Activated CD4-positive, alpha-beta T cell treated with anti-CD3 and anti-CD28 coated beads for 4 hours (primary cell): ENCODE data around the gene VAT1.

Experiments
- DNase-seq, 2 donors: peaks; one replicate each; pipeline ENCODE4 v3.0.0-alpha.2; 2020

The VAT1 gene

DNA sequence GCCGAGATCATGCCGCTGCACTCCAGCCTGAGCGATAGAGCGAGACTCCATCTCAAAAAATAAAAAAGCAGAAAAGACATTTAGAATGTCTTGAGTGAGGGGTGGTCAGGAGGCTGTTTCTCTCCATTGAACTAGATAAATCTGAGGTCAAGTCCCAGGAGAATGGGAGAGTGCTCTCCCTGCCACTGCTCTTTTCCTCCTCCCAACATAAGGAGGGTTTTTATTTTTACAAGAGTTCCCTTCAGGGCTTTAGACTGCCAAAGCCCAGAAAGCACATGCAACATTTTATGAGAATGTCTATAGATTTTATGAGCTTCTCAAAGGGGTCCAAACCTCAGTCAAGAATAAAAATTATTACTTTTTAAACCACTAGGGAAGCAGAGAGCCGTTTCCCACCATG lies 4.4 kb upstream of the VAT1 start:
- no peak for DNase-seq

DNA sequence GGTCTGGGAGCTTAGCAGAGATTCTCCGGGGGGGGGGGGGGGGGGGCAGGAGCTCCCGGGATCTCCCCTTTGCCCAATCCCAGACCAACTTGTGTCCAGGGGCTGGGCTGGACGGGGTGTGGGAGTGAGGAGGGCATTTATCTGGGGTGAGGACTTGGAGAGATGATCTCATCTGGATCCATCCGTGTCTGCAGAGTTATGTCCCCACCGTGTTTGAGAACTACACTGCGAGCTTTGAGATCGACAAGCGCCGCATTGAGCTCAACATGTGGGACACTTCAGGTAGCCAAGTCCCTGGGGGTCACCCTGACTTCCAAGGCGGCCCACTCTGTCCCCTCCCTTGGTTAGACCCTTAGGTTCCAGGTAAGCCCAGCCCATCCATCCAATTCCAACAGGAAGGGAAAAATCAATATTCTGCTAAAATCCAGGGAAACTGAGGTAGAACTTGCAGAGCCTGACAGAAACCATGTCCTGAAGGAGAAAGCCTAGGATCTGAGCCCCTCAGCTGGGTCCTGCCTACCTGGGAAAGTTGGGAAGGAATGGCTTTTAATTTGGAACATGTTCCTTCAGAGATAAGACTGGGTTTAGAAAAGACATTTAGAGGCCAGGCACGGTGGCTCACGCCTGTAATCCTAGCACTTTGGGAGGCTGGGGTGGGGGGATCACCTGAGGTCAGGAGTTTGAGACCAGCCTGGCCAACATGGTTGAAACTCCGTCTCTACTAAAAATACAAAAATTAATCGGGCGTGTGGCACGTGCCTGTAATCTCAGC lies 3.8 kb upstream of the VAT1 start:
- DNase-seq: no peak

DNA sequence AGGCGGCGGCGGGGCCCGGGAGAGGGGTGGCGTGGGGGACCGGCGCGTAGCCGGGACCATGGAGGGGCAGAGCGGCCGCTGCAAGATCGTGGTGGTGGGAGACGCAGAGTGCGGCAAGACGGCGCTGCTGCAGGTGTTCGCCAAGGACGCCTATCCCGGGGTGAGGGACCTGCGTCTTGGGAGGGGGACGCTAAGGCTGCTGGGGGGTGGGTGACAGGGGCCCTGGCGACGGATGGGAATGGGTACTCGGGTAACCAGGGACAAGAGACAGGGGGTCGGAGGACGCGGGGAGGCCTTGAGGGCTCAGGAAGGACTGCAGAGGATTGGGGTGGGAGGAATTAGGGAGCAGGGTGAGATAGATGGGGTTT lies 3.1 kb upstream of the VAT1 start:
- DNase-seq: no peak

DNA sequence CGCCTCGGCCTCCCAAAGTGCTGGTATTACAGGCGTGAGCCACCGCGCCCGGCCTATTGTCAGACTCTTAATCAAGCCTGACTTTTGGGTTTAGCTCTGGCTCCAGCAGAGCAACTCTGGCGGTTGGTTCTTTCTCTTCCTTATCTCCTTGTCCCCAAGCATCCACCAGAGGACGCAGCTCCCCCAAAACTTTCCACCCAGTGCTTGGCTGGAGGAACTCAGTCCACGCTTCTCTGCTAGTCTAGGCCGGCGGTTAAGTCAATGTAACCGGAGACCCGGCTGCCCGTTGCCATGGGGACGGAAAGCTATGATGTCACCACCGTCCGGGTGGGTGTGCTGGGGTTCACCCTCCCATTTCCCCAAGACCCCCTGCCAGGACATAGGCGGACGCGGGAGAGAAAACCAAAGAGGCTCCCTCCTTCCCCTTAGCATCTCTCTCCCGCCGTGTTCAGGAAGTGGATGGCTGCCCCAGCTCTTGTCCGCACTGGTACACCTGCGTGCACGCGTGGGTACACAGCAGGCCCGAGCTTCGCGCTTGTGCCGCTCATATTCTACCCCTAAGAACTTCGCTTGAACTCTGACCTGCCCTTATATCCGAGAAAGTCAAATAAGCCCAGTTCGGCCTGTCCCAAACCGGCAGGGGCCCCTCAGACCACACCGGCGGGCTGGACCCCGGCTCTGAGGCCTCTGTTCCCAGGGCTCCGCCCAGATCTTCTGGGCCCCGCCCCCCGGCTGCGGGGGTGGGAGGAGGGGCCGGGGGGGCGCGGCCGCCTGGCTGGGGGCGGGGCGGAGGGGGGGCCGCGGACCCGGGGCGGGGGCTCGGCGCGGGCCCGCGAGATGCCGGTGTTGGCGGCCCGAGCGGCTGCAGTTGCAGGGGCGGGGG lies 2.5 kb upstream of the VAT1 start, which contains the start of gene RND2:
Gene RND2, plus strand, starts transcription at position 825 of the 883 bp plus-strand sequence. CDS start 117 bp downstream, outside the sequence.
- DNase-seq: peak; percentile 80 to 81

DNA sequence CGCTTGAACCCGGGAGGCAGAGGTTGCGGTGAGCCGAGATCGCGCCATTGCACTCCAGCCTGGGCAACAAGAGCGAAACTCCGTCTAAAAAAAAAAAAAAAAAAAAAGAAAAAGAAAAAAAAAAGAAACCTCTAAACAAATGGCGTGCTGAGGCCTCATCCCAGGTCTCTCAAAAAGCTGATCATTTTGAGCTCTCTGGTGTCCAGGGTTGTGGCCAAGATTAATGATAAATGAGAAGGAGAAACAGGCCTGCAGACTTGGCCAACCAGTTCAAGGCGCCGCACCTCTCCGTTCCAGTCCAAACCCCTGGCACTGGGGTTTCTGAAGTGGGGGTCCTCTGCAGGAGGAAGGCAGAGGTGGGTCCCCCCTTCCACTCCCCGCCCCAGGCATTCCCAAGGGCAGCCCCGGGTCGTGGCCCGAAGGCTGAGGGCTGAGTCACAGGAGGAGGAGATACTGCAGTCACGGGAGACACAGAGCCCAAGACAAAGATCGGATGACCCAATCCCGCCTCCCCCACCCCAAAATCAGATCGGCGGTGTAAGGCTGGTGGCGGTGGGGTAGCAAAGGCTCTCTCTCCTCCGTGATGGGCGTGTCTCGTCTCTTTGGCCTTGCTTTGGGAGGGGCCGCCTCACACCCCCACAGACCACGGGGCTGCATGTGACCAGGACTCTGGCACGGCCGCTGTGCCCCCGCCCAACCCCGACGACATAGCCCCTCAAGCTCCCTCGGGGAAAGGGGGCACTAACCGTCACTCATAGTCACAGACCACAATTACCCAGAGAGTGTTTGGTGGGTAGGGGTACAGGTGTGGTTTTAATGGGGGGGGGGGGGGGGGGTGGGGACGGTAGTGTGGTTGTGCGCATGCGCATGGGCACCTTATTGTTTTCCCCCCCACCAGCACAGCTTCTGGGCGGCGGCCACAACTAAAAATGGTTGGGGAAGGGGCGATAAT lies 1.1 kb downstream of the VAT1 start:
- peak; percentile 38 to 41 for DNase-seq

DNA sequence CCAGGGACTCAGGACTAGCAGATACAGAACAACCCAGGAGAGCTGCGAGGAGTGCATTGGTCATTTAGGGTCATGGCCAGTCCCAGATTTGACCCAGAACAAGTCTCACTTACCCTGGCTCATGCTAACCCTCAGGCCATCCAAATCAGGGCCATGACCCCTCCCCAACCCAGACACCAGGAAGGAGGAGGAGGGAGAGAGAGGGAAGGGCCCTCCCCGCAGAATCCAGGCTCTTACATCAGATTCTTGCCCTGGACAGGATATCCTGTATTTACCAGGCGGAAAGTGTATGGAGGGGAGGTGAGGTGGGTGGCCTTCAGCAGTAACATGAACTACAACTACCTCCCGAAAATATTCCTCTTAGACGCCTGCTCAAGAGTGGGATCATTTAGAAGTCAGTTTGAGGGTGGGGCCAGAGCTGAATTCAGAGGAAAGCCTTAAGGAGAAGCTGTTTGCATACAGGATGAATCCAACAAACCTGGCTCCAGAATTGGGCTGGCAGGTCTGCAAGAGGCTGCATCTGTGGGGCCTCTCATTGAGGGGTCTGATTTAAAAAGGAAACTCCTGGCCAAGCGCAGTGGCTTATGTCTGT lies 2.1 kb downstream of the VAT1 start:
- no peak for DNase-seq

DNA sequence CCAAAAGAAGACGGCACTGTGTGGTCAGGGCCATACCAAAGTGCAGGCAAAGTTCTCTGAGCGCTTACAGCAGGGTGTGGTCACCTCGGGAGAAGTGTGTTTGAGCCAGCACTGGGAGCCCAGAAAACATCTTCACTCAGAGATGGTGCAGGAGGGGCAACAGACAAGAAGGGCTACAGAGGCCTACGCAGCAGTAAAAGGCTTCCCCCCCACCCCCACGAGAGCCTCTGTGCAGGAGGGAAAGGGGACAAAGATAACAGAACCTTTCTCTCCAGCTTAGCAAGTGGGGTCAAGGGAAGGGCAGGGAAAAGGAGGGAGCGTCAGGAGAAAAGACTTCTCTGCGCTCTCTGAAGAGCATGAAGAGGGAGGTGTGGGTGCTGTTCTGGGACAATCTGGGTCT lies 2.8 kb downstream of the VAT1 start:
- DNase-seq: no peak

DNA sequence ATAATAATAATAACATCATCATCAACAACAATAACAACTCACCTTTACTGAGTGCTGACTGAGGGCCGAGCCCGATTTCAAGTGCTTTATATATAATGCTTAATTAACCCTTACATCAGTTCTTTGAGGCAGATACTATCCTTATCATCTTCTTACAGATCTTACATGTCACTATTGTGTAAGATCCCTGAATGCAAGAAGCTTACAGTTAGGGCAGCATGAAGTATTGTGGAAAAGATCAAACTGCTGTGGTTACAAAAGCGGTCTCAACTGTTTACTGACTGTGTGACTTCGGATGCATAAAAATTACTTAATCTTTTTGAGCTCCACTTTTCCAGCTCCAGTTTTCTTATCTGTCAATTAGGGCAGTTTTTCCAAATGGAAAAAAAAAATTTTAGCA lies 3.3 kb downstream of the VAT1 start:
- DNase-seq: no peak

DNA sequence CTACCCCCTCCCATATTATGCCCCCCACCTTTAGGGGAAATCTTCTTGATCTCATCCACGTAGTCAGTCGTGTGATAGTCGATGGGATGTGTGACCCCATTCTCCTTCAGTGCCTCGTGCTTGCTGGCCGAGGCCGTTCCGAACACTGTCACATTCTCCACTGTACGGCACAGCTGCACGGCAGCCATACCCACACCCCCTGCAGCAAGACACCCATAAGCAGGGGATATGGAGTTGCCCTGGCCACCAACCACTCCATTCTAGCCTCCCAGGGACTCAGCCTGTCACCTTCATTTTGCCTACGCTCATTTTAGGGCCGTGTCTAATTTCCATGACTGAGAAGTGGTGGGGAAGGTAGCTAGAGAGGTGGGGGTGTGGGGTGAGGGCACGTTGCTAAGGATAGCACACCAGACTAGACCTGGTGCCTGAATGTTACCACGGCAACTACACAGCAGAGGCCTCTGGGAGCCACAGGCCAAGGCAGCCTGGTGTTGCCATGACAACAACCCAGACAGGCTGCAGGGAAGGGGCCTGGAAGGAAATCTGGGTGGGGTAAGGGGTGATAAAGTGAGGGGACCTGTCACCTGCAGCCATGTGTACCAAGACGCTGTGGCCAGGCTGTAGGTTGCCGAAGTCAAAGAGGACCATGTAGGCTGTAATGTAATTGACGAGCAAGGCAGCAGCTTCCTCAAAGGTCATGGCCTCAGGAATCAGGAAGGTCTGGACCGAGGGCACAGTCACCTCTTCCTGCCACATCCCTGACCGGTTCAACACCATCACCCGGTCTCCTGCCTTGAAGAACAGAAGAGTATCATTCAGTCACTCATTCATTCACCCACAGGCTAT lies 4.0 kb downstream of the VAT1 start:
- DNase-seq: no peak

DNA sequence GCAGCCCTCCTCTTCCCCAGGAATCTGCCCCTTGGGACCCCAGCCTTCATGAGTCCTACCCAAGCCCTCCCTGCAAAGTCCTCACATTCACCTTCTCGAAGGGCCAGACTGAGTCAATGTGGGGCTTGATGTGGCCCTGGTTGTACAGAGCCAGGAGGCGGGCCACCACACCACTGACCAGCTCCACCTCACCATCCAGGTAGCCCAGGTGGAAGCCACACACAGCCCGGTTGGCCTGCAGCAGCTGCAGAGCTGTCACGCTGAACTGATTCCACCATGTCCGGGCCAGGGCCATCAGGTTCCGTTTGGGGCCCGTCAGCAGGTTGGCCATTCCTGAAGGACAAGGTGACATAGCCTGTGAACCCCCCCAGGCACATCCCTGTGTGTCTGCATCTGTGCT lies 6.0 kb downstream of the VAT1 start:
- DNase-seq: no peak

DNA sequence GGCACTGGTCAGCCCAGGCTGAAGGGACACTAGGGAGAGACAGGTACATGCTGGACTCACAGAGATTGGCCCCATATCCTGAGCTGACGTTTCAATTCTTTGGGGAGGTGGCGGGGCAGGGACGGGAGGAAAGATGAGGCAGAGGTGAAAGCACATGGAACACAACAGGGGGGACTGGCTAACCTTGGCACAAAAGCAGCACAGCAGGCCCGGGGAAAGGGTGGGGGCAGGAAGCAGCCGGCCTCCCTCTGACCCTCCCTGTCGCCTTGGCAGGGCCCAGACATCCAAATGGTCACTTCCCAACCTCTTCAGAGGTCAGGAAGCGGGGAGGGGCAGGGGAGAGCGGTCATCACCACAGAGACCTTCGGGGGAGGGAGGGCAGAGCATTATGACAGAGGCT lies 6.6 kb downstream of the VAT1 start:
- no peak for DNase-seq

DNA sequence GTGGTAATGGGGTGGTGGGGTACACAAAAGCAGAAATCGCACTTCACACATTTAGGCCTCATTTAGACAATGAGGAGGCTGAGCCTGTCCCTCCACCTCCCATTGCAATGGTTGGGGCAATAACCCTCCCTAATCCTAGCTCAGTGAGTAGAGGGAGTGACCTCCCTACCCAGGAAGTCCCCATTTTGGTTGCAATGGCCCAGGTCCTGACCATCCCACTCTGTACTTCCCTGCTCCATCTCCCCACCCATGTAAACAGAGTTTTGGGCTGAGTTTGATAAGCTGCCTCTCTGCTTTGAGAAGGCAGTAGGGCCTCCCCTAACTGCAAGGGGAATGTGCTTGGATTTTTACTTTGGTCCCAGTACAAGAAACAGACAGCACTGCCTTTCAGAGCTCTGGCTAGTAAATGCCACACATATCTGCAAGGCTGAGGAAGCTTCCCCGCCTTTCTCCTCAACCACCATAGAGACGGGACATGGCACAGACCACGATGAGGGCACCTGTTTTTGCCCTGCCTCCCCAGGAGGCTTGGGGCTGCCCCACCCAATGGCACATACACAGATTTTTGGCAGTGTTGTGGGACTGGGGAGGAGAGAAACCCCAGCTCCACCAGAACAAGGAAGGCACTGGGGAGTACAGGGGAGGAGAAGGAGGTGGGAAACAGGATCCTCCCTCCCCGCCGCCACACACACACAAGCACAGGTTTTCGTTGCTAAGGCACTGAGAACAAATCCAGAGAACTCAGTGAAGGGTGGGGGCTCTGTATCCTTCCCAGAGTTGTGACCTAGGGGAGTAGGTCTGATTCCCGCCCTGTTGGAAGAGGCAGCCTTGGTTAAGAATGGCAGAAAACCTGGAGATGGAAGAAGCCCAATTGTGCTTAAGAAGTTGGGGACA lies 7.3 kb downstream of the VAT1 start:
- DNase-seq: no peak

DNA sequence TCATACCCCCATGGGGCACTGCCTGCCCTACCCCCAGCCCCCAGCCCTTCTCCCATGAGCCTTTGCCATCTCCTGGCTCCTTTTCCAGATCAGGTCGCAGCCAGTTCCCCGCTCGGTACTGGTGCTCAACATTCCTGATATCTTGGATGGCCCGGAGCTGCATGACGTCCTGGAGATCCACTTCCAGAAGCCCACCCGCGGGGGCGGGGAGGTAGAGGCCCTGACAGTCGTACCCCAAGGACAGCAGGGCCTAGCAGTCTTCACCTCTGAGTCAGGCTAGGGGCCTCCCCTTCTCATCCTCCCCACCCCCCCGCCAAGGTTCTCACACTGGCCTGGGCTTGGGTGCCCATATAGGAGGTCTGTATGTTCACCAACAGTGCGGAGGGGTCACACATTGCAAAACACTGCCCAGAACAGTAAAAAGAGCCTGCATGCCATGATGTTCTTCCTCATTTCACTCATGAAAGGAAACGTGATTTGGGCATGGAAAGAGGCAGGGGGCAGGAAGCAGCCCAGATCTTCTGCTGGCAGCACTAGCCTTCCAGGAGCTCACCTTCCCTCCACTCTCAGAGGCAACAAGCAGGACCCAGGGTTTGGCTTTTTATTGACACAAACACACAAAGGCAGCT lies 8.1 kb downstream of the VAT1 start:
- DNase-seq: no peak

DNA sequence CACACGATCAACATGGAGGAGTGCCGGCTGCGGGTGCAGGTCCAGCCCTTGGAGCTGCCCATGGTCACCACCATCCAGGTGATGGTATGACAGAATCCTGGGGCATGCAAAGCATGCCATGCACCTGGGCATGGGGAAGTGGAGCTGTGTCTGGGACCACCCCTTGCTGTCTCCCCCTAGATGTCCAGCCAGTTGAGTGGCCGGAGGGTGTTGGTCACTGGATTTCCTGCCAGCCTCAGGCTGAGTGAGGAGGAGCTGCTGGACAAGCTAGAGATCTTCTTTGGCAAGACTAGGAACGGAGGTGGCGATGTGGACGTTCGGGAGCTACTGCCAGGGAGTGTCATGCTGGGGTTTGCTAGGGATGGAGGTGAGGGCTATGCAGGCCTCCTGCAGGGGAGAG lies 8.9 kb downstream of the VAT1 start:
- DNase-seq: no peak

DNA sequence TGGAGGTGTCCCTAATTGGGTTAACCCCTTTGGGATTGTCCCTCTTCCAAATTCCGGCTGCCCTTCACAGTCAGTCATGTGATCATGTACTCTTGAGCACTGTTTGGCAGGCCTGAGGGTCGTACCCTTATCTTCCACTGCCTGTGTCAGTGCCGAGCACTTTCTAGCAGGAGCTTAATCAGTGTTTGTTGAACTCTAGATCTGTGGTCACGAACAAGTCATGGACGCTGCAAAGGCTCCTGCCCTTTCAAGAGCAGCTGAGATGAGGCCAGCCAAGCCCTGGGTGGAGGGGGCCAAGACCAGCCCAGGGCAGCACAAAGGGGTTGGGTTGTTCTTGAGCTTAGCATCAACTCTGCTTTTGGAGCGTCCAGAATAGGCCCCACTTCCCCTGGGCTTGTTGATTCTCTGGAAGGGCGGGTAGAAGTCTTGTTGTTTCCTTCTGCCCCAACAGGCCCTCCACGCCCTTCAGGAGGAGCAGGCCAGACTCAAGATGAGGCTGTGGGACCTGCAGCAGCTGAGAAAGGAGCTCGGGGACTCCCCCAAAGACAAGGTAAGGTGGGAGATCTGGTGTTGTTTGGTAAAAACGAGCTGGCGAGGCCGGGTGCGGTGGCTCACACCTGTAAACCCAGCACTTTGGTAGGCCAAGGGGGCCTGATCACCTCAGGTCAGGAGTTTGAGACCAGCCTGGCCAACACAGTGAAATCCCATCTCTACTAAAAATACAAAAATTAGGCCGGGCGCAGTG lies 10.3 kb downstream of the VAT1 start:
- no peak for DNase-seq

DNA sequence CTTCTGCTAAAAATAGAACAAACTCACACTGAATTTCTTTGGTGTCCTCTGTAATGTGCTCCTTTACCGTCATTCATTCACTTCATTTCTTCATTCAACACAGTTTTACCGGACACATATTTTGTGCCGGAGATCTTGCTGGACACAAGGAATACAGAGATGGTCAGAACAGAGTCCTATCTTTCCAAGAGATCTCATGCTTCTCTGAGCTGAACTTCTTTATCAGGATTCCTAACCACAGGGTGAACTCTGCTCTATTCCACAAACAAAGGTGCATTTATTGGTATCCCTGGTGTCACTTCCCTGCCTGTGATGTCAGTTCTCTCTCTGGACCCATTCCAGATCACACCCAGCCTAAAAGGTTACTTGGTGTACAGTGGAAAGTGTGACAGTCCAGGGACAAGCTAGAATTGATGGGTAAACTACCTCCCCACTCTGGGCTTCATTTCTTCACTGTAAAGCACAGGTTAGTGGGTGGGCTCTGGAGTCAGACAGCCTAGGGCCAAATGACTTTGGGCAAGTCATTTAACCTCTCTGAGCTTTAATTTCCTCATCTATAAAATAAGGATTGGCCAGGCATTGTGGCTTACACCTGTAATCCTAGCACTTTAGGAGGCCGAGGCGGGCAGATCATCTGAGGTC lies 11.4 kb downstream of the VAT1 start:
- no peak for DNase-seq

DNA sequence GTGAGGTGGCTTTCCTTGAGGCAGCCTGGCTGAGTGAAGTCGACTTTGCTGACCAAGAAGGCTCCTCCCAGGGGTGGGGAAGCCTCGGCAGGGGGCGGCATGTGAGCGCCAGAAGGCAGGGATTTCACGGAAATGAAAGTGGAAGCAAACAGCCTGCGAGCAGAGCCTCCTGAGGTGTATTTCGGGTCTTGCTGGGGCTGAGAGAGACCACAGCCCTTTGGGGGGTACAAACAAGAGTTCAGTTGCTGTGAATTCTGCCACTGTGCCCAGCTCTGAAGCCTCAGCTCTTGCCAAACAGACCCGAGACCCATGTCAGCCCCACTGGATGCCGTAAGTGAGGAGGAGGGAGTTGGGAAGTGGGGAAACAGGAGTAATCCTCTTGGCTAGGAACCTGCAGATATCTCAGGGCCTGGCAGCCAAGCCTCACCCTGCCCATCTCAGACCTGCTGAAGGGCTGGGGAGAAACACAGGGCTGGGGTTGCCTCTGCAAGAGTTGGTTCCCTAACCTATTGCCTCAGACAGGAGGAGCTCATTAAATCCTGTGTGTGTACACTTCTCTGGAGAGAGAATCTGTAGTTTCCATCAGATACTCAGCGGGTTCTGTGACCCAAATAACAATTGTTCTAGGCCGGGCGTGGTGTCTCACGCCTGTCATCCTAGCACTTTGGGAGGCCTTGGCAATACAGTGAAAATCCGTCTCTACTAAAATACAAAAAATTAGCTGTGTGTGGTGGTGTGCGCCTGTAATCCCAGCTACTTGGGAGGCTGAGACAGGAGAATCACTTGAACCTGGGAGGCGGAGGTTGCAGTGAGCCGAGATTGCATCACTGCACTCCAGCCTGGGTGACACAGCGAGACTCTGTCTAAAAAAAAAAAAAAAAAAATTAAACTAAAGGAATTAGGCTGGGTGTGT lies 15.3 kb downstream of the VAT1 start, which contains the start of gene IFI35:
Gene IFI35, plus strand, starts transcription at position 146 of the 913 bp plus-strand sequence. Its CDS starts 164 bp downstream, at position 310.
- peak; percentile 82 to 86 for DNase-seq
